Midbrain (tissue), 1 donor: ENCODE data around the gene E2F3.
A peak's percentile ranks its signal among the peaks of the same experiment; 100 is the strongest.

Source experiments
- DNase-seq: peaks from one replicate; lab custom pipeline; 2025; lab: John Stamatoyannopoulos, UW

The E2F3 gene

DNA sequence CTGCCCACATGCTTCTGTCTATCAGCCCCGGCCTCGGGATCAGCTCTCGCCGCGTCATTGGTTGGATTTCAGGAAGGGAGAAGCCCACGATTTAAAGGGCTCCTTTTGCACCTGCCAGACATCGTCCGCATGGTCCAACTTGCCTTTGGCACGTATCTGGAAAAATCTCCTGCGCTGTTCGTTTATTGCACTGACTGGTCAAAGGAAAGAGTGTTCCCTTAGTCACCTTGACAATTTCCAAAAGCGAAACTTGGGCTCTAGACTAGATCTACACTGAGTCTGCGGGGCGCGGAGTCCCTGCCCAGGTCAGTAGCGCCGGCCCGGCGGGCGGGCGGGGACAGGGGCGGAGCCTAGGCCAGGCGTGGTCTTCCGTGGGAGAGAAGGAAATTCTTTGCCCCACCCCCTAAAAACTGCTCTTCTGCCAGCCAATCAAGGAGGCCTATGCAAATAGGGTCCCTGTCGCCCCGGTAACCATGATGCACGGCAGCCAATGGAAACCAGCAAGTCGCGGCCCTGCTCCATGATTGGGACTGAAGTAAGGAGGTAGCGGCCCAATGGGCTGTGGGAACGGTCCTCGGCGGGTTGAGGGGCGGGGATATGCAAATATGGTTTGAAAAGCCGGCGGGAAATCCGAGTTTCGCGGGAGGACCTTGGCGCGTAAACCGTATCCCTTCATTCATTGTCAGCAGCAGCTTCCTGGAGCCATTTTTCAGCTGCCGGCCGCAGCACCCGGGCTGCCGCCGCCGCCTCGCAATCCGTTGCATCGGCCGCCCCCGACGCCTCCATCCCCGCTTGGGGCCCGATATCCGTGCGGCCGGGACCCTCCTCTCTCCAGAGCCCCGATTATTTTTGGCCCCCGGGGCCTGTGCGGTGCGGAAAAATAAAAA is at the start of gene E2F3:
Gene E2F3, plus strand, starts transcription at position 675 of the 887 bp plus-strand sequence. CDS start 354 bp downstream, outside the sequence.
- DNase-seq = peak; percentile 99

DNA sequence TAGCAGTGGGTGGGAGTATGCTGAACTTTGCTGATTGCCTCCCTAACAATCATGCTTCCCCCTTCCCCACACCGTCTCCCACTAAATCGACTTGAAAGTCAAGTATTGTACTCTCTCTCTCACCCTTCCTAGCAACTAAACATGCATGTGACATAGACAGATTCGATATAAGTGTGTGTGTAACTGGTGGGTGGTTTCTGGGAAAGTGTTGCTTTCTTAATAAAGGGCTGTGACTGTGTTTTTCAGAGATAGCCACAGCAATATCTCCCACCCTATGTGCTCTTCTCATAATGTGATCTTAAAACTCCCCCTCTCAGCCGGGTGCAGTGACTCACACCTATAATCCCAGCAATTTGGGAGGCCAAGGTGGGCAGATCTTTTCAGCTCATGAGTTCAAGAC is 49.3 kb upstream of the E2F3 start:
- no peak for DNase-seq

- DNase-seq = no peak
Measured at GRCh38 chr6:20353134-20353533, 48.5 kb upstream of the E2F3 start.

DNA sequence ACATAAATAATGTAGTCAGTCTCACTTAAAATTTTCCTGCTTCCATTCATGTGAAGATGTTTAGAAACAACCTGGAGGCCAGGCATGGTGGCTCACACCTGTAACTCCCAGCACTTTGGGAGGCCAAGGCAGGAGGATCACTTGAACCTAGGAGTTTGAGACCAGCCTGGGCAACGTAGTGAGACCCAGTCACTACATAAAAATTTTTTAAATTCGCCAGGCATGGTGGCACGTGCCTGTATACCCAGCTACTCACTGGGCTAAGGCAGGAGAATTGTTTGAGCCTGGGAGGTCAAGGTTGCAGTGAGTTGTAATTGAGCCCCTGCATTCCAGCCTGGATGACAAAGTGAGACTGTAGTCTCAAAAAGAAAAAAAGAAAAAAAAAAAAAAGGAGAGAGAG is 47.3 kb upstream of the E2F3 start:
- DNase-seq = no peak

GRCh38 chr6:20360471-20361119 is 41.1 kb upstream of the E2F3 start:
- DNase-seq = no peak

- DNase-seq = no peak
Measured at GRCh38 chr6:20362623-20363022, 39.1 kb upstream of the E2F3 start.

DNA sequence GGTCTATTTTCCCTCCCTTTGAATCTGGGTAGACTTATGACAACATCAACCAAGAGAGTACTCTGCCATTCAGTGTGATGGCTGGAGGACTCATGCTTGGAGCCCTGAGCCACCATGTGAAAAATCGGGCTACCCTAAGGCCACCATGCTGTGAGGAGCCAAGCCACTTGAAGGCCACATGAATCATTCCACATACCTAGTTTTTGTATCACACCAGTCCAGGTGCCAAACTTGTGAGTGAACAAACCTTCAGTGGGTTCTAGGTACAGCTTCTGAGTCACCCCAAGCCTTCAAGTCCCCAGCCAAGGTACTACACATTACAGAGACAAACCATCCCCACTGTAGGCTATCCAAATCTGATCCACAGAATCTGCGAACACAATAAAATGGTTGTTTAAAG is 37.4 kb upstream of the E2F3 start:
- DNase-seq = no peak

- no peak for DNase-seq
Measured at GRCh38 chr6:20365456-20365855, 36.2 kb upstream of the E2F3 start.

DNA sequence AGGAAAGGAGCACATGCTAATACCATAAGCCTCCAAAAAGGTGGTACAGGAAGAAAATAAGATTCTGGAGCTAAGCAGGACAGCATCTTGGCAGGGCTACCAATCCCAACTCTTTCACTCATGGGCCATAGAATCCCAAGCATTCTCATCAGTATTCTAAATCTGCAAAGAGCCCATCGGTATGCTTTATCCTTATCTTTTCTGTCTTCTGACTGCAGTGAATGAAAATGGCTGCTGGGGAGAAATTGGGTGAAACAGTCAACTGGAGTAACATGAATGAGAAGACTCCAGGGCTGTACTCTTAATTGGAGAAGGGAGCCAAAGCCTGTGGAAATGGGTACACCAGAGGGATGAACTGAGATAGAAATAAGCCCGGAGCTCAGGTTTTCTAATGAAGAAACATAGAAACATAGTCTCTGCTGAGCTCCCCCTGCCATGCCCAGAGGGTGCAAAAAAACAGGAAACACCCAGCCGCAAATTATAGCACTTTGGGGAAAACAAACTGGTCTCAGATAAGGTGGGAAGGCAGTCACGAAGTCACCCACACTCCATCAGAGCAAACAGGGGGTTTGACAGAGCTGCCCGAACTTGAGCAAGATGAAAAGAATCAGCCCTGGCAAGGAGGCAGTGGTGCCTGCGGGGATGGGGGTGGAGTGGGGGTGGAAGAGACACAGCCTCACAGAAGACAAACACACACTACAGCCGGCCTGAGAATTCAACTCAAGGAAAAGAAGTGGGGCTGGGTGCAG is 35.4 kb upstream of the E2F3 start:
- no peak for DNase-seq

GRCh38 chr6:20367743-20368485 is 33.8 kb upstream of the E2F3 start:
- DNase-seq = no peak

DNA sequence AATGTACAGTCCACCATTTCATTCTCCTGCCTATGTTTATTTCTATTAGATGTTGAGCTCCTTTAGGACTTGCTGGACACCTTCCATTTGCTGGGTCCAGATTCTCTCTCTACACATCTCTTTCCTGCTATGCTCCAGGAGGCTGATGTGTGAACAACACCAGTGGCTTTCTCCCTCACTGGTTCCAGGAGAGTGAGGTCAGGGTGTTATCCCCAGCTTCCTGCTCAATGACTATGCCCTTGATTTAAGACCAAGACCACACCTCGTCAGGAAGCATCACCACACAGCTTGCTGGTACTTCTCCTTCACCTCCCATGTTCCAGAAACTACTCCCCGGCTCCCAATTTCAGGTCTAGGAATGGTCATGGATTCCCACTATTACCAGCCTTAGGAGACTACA is 31.3 kb upstream of the E2F3 start:
- no peak for DNase-seq

GRCh38 chr6:20370801-20371200 is 30.9 kb upstream of the E2F3 start:
- DNase-seq = no peak

- DNase-seq = no peak
Measured at GRCh38 chr6:20375436-20375835, 26.2 kb upstream of the E2F3 start.

- no peak for DNase-seq
Measured at GRCh38 chr6:20377623-20378265, 23.9 kb upstream of the E2F3 start.

DNA sequence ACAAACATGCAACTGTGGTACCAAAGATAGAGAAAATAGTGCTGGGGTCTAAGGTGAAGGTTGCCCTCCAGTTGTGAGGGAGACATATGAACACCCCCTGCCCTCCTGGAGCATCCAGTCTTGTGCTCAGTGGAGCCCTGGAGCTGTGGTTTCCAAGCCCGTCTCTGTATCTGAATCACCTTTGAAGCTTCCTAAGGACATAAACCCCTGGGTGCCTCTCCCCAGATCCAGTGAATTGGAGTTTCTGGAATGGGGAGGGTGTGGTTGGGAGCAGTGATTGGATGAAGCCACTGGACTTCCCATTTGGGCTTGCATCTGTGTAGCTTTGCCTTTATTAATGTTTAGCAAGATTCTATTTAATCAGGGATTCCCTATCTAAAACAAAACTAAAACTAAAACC is 22.4 kb upstream of the E2F3 start:
- DNase-seq = no peak

- no peak for DNase-seq
Measured at GRCh38 chr6:20386218-20386617, 15.5 kb upstream of the E2F3 start.

GRCh38 chr6:20389066-20389465 is 12.6 kb upstream of the E2F3 start:
- no peak for DNase-seq

DNA sequence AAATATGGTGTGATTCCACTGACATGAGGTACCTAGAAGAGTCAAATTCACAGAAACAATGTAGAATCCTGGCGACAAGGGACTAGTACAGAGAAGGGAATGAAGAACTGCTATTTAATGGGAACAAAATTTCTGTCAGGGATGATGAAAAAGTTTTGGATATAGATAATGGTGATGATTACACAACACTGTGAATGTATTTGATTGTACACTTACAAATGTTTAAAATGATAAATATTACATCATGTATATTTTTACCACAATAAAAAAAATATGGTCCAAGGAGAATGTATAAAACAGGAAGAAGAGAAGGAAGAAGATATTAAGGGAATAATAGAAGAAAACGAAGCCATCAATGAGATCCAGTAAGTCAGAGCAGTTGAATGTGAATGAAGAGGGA is 8.4 kb upstream of the E2F3 start:
- DNase-seq = no peak

- no peak for DNase-seq
Measured at GRCh38 chr6:20399518-20399917, 2.2 kb upstream of the E2F3 start.

DNA sequence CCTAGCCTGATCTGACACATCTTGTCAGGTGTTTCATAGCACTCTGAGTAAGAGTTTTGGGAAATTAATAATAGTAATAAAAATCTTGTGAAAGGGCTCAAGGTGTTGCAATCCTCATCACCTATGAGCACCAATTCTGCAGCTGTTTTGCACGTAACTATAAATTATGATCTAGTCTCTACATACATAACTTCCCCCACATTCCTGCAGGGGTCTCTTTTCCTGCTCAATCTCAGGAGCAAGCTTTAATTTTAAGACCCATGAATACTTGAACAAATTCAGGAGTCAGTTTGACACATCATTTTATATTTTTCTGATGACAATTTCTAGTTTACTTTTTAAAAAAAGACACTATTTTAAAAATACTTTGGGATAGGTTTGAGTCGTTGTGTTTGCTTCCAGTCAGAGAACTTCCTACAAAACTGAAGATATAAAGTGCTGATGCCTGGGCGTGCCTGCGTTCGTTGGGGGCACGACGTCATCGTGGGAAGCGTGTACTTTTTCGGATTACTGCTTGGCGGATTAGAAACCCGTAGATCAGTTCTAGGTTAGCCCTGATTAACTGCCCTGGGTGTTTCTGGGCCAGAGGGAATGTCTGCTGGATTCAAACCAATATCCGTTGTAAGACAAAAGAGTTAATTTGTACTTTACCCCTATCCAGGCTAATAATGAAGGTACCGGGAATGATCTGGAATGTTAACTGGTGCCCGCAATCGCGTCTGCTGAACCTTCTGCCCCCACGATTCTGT is 1.0 kb upstream of the E2F3 start:
- DNase-seq = peak; percentile 5

DNA sequence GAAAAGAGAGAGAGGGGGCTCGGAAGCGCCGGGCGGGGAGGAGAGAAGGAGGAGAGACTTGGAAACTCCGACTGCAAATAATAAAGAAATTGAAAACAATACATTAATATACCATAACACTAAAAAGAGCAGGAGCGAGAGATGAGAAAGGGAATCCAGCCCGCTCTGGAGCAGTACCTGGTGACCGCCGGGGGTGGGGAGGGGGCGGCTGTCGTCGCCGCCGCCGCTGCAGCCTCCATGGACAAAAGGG is 338 bp downstream of the E2F3 start:
- no peak for DNase-seq
